Bone marrow (tissue), 2 donors: ENCODE measurements around the gene NLRC5.
"Not testable (repeated sequence)": the region's sequence is repeated elsewhere in the genome, so short reads cannot be mapped to it uniquely, and the experiment has no call there.

Experiments used
- DNase-seq, 2 donors: peaks; one replicate each; lab custom pipeline; 2025; lab: John Stamatoyannopoulos, UW

Gene NLRC5

GRCh38 chr16:56964243-56965148 lies 24.9 kb upstream of the NLRC5 start:
- peak; percentile 69 to 85 for DNase-seq

GRCh38 chr16:56965149-56966092 lies 23.9 kb upstream of the NLRC5 start:
- DNase-seq = peak in 1 of 2 donors; percentile 22

GRCh38 chr16:56966093-56966475 lies 23.3 kb upstream of the NLRC5 start:
- DNase-seq = no peak

GRCh38 chr16:56967733-56968132 lies 21.6 kb upstream of the NLRC5 start:
- no peak for DNase-seq

- no peak for DNase-seq
Observed at GRCh38 chr16:56969769-56970168, 19.6 kb upstream of the NLRC5 start.

GRCh38 chr16:56970934-56971767 lies 18.2 kb upstream of the NLRC5 start:
- DNase-seq = no peak

GRCh38 chr16:56971768-56972043 lies 17.7 kb upstream of the NLRC5 start:
- no peak for DNase-seq

GRCh38 chr16:56972403-56973293 lies 16.7 kb upstream of the NLRC5 start:
- DNase-seq = no peak

GRCh38 chr16:56973294-56973689 lies 16.1 kb upstream of the NLRC5 start:
- no peak for DNase-seq

GRCh38 chr16:56973899-56974298 lies 15.5 kb upstream of the NLRC5 start:
- not testable (repeated sequence) for DNase-seq

GRCh38 chr16:56974549-56975300 lies 14.6 kb upstream of the NLRC5 start:
- peak in 1 of 2 donors; percentile 5 for DNase-seq

GRCh38 chr16:56975714-56976113 lies 13.6 kb upstream of the NLRC5 start:
- no peak for DNase-seq

GRCh38 chr16:56977216-56977615 lies 12.1 kb upstream of the NLRC5 start:
- no peak for DNase-seq

- DNase-seq = no peak
Observed at GRCh38 chr16:56977823-56978430, 11.4 kb upstream of the NLRC5 start.

GRCh38 chr16:56980201-56980535 lies 9.2 kb upstream of the NLRC5 start:
- no peak for DNase-seq

- no peak for DNase-seq
Observed at GRCh38 chr16:56980792-56981724, 8.3 kb upstream of the NLRC5 start.

- DNase-seq = no peak
Observed at GRCh38 chr16:56981729-56982271, 7.6 kb upstream of the NLRC5 start.

- no peak for DNase-seq
Observed at GRCh38 chr16:56982695-56983094, 6.7 kb upstream of the NLRC5 start.
